ENCODE measurements around the gene SDS. TPM values are rescaled to one million over a fixed set of nuclear protein-coding genes. Genes with fewer than 3 reads are reported as not detected.

Gene SDS
- total RNA-seq, 1 donor from 2014 or later = not detected

- H3K4me3 ChIP-seq (ENCODE audit: insufficient read depth, low read depth, low read length) = no peak overlapping the region
- no peak for TF ChIP-seq EZH2 (IDR thresholded peaks at IDR 0.05; ENCODE audit: insufficient read depth, low read length)
- TF ChIP-seq CTCF (IDR thresholded peaks at IDR 0.05; ENCODE audit: insufficient read depth, low read depth, low read length) = no peak
- H3K4me1 ChIP-seq (ENCODE audit: insufficient read depth, low read length) = no peaks in the 10 kb centered on the region
- no peaks in the 10 kb centered on the region for H3K9me3 ChIP-seq (ENCODE audit: insufficient read depth, low read depth, low read length)
- H3K9ac ChIP-seq (ENCODE audit: low read length) = no peak overlapping the region
- Mint-ChIP-seq H3K36me3 (ENCODE audit: low read depth, unreplicated experiment) (peaks cover 13% of the 10 kb centered on the region), H3K9me3 (ENCODE audit: unreplicated experiment) (no peaks in the 10 kb centered on the region), H3K4me1 (ENCODE audit: low read depth, unreplicated experiment) (no peaks in the 10 kb centered on the region), H3K27ac (ENCODE audit: unreplicated experiment) (no peak overlapping the region), H3K4me3 (ENCODE audit: unreplicated experiment) (no peak overlapping the region), H3K27me3 (ENCODE audit: low read depth, unreplicated experiment) (no peaks in the 10 kb centered on the region)
- no peaks in the 10 kb centered on the region for H3K79me2 ChIP-seq (ENCODE audit: insufficient read depth, low read length)
- H3K27ac ChIP-seq (ENCODE audit: low read depth, low read length) = no peak overlapping the region
- no peaks in the 10 kb centered on the region for H3K27me3 ChIP-seq (ENCODE audit: insufficient read depth, low read length)
- no peaks in the 10 kb centered on the region for H4K20me1 ChIP-seq (ENCODE audit: insufficient read depth, low read length)
- DNase-seq (ENCODE audit: low read depth) = no peak
- FAIRE-seq = no peak
- no peak overlapping the region for H3K4me2 ChIP-seq (ENCODE audit: low read length)
- peaks cover 5% of the 10 kb centered on the region for H3K36me3 ChIP-seq (ENCODE audit: insufficient read depth, low read length)
- no peak overlapping the region for H2AFZ ChIP-seq (ENCODE audit: low read depth, low read length)
Measured at GRCh38 chr12:113387631-113388030, 16.1 kb downstream of the SDS start.

GRCh38 chr12:113386866-113387566, 16.7 kb downstream of the SDS start:
- no peak overlapping the region for H3K4me3 ChIP-seq (ENCODE audit: insufficient read depth, low read depth, low read length)
- no peaks in the 10 kb centered on the region for H3K9me3 ChIP-seq (ENCODE audit: insufficient read depth, low read depth, low read length)
- H2AFZ ChIP-seq (ENCODE audit: low read depth, low read length) = no peak overlapping the region
- no peaks in the 10 kb centered on the region for H3K4me1 ChIP-seq (ENCODE audit: insufficient read depth, low read length)
- Mint-ChIP-seq H3K9me3 (ENCODE audit: unreplicated experiment) (no peaks in the 10 kb centered on the region), H3K27ac (ENCODE audit: unreplicated experiment) (no peak overlapping the region), H3K4me1 (ENCODE audit: low read depth, unreplicated experiment) (no peaks in the 10 kb centered on the region), H3K27me3 (ENCODE audit: low read depth, unreplicated experiment) (no peaks in the 10 kb centered on the region), H3K4me3 (ENCODE audit: unreplicated experiment) (no peak overlapping the region), H3K36me3 (ENCODE audit: low read depth, unreplicated experiment) (peaks cover 13% of the 10 kb centered on the region)
- H3K79me2 ChIP-seq (ENCODE audit: insufficient read depth, low read length) = no peaks in the 10 kb centered on the region
- no peak overlapping the region for H3K4me2 ChIP-seq (ENCODE audit: low read length)
- no peak for FAIRE-seq
- H3K27me3 ChIP-seq (ENCODE audit: insufficient read depth, low read length) = no peaks in the 10 kb centered on the region
- H3K27ac ChIP-seq (ENCODE audit: low read depth, low read length) = no peak overlapping the region
- no peaks in the 10 kb centered on the region for H4K20me1 ChIP-seq (ENCODE audit: insufficient read depth, low read length)
- H3K9ac ChIP-seq (ENCODE audit: low read length) = no peak overlapping the region
- peaks cover 5% of the 10 kb centered on the region for H3K36me3 ChIP-seq (ENCODE audit: insufficient read depth, low read length)
- TF ChIP-seq EZH2 (IDR thresholded peaks at IDR 0.05; ENCODE audit: insufficient read depth, low read length) = no peak
- TF ChIP-seq CTCF (IDR thresholded peaks at IDR 0.05; ENCODE audit: insufficient read depth, low read depth, low read length) = no peak
- DNase-seq (ENCODE audit: low read depth) = no peak

GRCh38 chr12:113385282-113385882, 18.3 kb downstream of the SDS start:
- H3K4me3 ChIP-seq (ENCODE audit: insufficient read depth, low read depth, low read length) = no peak overlapping the region
- no peaks in the 10 kb centered on the region for H3K9me3 ChIP-seq (ENCODE audit: insufficient read depth, low read depth, low read length)
- peaks cover 5% of the 10 kb centered on the region for H3K36me3 ChIP-seq (ENCODE audit: insufficient read depth, low read length)
- FAIRE-seq = no peak
- no peak overlapping the region for H3K27ac ChIP-seq (ENCODE audit: low read depth, low read length)
- Mint-ChIP-seq H3K36me3 (ENCODE audit: low read depth, unreplicated experiment) (peaks cover 11% of the 10 kb centered on the region), H3K4me1 (ENCODE audit: low read depth, unreplicated experiment) (no peaks in the 10 kb centered on the region), H3K4me3 (ENCODE audit: unreplicated experiment) (no peak overlapping the region), H3K27me3 (ENCODE audit: low read depth, unreplicated experiment) (no peaks in the 10 kb centered on the region), H3K9me3 (ENCODE audit: unreplicated experiment) (no peaks in the 10 kb centered on the region), H3K27ac (ENCODE audit: unreplicated experiment) (no peak overlapping the region)
- no peaks in the 10 kb centered on the region for H4K20me1 ChIP-seq (ENCODE audit: insufficient read depth, low read length)
- H2AFZ ChIP-seq (ENCODE audit: low read depth, low read length) = no peak overlapping the region
- H3K27me3 ChIP-seq (ENCODE audit: insufficient read depth, low read length) = no peaks in the 10 kb centered on the region
- H3K4me1 ChIP-seq (ENCODE audit: insufficient read depth, low read length) = no peaks in the 10 kb centered on the region
- no peaks in the 10 kb centered on the region for H3K79me2 ChIP-seq (ENCODE audit: insufficient read depth, low read length)
- no peak for DNase-seq (ENCODE audit: low read depth)
- H3K9ac ChIP-seq (ENCODE audit: low read length) = no peak overlapping the region
- TF ChIP-seq EZH2 (IDR thresholded peaks at IDR 0.05; ENCODE audit: insufficient read depth, low read length) = no peak
- TF ChIP-seq CTCF (IDR thresholded peaks at IDR 0.05; ENCODE audit: insufficient read depth, low read depth, low read length) = no peak
- no peak overlapping the region for H3K4me2 ChIP-seq (ENCODE audit: low read length)
